ENCODE results near the gene ARL4A.

DNA sequence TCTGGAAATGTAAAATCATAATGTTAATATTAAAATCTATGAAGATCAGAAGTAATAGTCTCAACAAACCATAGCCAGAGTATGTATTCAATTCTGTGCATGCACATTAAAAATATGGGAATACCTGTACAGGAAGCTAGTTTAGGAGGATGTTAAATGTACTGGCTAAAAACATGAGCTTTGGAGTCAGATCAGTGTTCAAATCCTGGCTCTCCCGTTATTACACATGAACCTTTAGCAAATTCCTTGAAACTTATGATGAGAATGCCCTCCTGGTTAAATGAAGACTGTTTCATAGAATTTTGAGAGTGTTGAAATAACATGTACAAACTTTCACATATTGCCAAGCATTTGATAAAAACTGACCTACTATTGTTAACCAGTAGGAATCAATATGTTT is 4.6 kb downstream of the ARL4A start:
- TF ChIP-seq, protein P1, sequence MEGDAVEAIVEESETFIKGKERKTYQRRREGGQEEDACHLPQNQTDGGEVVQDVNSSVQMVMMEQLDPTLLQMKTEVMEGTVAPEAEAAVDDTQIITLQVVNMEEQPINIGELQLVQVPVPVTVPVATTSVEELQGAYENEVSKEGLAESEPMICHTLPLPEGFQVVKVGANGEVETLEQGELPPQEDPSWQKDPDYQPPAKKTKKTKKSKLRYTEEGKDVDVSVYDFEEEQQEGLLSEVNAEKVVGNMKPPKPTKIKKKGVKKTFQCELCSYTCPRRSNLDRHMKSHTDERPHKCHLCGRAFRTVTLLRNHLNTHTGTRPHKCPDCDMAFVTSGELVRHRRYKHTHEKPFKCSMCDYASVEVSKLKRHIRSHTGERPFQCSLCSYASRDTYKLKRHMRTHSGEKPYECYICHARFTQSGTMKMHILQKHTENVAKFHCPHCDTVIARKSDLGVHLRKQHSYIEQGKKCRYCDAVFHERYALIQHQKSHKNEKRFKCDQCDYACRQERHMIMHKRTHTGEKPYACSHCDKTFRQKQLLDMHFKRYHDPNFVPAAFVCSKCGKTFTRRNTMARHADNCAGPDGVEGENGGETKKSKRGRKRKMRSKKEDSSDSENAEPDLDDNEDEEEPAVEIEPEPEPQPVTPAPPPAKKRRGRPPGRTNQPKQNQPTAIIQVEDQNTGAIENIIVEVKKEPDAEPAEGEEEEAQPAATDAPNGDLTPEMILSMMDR (IDR thresholded peaks at IDR 0.05) = no peak
- no peak for TF ChIP-seq POLR2A (IDR thresholded peaks at IDR 0.05)
